HG02885 (cell line): ENCODE results near the gene FAAP24.
"Not testable (repeated sequence)": the region's sequence is repeated elsewhere in the genome, so short reads cannot be mapped to it uniquely, and the experiment has no call there.

Source experiments
- ATAC-seq: cut with Tn5 transposase; IDR thresholded peaks from one replicate; pipeline ENCODE4 v1.9.1; 2021; ENCODE audit warnings: mild to moderate bottlenecking; ENCODE audit not compliant: unreplicated experiment, poor library complexity

Gene FAAP24

DNA sequence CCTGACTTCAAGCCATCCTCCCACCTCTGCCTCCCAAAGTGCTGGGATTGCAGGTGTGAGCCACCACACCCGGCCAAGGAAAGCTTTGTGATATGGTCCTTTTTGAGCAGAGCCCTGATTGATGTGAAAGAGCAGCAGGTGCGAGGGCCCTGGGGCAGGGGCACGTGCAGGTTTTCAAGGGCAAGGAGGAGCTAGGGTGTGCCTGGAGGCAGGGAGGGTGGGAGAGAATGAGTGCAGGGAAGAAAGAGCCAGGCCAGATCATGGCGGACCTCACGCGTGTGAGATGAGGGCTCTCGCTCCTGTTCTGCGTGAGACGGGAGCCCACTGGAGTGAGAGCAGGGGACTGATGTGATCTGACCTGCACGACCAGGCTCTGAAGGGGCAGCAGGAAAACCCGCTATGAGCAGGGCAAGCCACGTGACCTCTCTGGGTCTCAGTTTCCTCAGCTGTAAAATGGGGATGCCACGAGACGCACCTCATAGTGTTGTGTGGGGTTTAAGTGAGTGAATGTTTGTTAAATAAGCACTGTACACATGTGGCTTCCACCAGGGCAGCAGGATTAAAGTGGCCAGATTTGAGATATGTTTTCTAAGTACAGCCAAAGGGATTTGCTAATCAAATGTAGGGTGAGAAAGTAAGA lies 25.8 kb downstream of the FAAP24 start:
- no peak for ATAC-seq

DNA sequence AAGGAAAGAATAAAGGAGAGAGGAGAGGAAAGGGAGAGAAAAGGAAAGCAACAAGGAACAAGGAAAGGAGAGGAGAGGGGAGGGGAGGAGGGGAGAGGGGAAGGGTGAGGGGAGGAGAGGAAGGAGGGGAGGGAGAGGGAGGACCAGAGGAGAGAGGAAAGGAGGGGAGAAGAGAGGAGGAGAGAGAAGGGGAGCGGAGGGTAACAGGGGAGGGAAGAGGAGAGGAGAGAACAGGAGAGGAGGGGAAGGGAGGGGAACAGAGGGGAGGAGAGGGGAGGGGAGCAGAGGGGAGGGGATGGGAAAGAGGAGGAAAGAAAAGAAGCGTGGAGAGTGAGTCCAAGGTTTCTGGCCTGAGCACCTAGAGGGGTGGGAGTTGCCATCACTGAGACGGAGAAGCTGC lies 26.7 kb downstream of the FAAP24 start:
- ATAC-seq = no peak

GRCh38 chr19:33000510-33000909 lies 28.5 kb downstream of the FAAP24 start:
- no peak for ATAC-seq

GRCh38 chr19:33000910-33001309 lies 28.9 kb downstream of the FAAP24 start:
- ATAC-seq = no peak

DNA sequence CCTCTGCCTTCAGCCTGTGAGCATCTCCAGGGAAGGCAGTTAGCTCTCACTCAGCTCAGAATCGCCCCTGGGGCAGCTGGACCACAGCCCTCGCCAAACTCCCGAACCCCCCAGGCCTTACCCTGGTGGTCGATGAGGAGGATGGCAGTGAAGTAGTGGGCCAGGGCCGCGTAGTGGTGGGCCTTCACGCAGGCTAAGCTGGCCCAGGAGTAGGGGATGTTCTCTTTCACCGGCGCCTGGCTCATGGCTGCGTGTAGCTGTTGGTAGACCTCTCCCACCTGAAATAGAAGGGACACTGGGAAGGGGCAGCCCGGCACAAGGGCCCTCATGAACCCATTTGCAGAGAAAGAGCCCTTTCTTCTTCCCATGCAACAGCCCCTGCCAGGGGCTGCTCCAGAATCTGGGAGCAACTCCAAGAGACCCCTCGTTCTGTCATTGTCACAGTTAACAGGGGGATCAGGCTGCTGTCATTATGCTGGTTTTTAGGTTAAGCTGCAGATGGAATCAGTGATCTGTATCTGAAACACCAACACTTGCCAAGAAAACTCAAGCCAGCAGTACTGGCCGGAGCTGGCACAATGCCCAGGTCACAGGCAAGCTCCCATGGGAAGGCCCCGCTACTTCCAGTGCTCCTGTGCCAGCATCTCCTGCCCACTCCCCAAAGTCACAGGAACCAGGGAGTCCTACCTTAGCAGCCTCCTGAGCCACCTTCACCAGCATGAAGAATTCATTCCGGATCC lies 30.3 kb downstream of the FAAP24 start:
- not testable (repeated sequence) for ATAC-seq

GRCh38 chr19:33003424-33004024 lies 31.5 kb downstream of the FAAP24 start:
- ATAC-seq = not testable (repeated sequence)

DNA sequence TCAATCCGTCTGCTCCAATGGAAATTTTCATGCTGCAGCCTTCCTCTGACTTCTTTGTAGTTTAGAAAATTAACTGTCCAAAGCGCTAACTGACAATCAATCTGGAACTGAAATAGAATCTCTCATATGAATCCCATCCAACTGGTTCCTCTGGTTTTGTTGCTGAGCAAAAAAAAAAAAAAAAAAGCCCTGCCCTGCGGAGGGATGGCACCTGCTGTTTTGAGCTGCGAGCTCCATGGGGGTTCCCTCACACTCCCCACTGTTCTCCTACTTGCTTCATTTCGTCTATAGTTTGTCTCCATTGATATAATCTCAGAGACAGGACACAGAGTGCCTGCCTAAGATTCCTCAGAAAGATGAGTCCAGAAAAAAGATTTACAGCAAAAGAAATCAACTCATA lies 33.4 kb downstream of the FAAP24 start:
- no peak for ATAC-seq

DNA sequence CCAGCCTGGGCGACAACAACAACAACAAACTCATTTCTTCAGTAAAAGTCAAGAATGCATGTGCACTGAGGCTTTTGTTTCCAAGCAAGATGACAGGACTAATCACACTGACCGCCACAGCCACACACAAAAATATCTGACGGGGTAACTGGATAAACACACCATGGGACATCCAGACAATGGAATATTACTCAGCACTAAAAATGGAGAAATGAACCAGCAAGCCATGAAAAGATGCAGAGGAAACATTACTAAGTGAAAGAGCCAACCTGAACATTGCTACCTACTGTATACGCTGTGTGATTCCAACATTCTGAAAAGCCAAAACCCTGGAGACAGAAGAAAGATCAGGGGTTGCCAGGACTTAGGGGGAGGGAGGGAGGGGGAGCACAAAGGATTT lies 36.7 kb downstream of the FAAP24 start:
- no peak for ATAC-seq

- ATAC-seq = not testable (repeated sequence)
These were observed 38.8 kb downstream of the FAAP24 start for GRCh38 chr19:33010891-33011290.

DNA sequence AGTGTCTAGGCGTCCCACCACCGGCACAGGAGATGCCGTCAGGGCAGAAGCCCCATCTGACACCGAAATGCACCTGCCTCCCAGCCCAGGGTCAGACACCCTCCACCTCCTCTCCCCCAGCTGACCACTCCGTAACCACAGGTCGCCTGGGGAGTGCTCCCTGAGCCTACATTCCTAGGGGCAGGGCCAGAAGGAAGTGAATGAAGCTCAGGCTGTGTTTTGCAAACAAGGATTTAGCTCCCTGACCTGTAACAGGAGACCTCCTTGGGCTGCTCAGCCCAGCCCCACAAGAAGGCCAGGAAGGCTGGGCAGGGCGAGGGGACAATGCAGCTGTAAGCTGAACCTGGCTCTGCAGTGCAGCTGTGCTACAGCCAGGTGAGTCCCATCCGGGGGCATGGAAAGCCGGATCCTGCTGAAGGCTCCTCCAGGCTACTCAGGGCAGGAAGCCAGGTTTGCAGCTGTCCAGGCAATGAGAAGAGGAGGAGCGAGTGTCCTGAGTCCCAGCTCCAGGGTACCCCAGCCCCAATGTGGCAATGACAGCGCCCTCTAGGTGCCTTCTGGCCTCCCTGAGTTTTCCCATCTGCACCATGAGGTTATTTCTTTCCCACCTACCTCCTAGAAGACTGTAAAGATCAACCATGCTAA lies 50.6 kb downstream of the FAAP24 start:
- no peak for ATAC-seq

DNA sequence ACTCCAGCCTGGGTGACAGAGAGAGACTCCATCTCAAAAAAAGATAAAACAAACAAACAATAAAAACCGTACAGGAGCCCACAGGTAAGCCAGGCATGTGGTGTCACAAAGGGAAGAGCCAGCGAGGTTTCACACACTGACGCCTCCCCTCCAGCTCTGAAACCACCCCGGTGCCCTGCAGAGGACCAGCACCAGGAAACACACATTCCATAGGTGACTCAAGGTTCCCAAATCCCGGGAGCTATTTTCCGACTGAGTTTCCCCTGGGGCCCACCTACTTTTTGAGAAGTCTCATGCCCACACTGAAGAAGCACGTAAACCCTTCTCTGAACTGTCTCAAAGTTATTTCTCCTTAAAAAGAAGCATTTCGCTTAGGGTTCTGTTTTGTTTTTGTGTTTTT lies 52.4 kb downstream of the FAAP24 start:
- ATAC-seq = no peak

DNA sequence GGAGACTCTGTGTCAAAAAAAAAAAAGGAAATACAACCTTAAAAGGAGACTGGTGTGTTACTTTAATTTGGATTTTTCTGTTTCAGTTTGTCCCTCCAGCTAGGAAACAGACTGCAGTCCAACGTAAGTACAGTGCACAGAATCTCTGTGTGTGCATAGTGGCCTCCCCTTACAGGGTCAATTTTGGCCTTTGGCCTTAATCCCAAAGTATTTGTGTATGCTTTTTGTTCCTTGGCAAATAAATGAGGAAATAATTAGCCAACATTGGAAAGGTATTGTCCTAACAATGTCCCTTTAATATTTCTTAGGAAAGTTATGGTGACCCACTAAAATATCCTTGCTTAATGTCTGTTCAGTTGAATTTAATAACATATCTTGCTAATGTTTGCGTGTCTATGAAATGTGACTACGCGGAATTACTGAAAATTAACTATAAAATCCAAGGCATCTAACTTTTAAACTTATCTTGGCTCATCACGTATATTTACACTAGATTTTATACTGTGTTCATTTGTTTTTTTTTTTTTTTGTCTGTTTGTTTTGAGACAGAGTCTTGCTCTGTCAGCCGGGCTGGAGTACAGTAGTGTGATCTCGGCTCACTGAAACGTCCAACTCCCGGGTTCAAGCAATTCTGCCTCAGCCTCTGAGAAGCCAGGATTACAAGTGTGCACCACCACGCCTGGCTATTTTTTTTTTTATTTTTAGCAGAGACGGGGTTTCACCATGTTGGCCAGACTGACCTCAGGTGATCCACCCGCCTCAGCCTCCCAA lies 53.6 kb downstream of the FAAP24 start:
- ATAC-seq = not testable (repeated sequence)

DNA sequence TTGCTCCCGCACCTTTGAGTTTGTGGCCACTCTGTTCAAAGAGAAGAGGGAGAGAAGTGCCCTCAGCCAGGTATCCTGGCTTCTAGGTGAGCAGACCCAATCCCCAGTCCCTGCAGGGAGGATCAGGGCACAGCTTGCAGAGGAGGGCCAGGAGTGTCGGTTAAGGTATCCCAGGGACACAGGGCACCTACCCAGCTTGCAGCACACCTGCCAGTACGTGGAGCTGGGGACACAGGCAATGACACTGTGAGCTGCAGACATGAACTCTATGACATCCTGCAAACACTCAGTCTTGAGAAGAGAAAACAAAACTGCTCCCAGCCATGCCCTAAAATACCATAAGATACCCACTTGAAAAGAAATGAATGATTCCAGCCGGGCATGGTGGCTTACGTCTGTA lies 54.6 kb downstream of the FAAP24 start:
- ATAC-seq = not testable (repeated sequence)
